ENCODE results near the gene GNG2.
A peak's percentile ranks its signal among the peaks of the same experiment; 100 is the strongest.

Gene GNG2

GRCh38 chr14:51989293-51990234 is 129.2 kb downstream of the GNG2 start, which contains the start of gene RTRAF:
Gene RTRAF, plus strand, starts transcription at chr14:51989546. Its CDS starts 94 bp downstream, at chr14:51989640.
- H3K4me3 ChIP-seq (ENCODE audit: low read depth, low read length): peak within 1 kb of the TSS; percentile 100

- H3K4me3 ChIP-seq (ENCODE audit: low read depth, low read length): peak overlapping the region; percentile 100
Measured at GRCh38 chr14:51990488-51990887, 130.1 kb downstream of the GNG2 start.

- H3K4me3 ChIP-seq (ENCODE audit: low read depth, low read length): no peak overlapping the region
Measured at GRCh38 chr14:51993285-51993920, 133.0 kb downstream of the GNG2 start.

- H3K4me3 ChIP-seq (ENCODE audit: low read depth, low read length): no peak overlapping the region
Measured at GRCh38 chr14:51996148-51996746, 135.8 kb downstream of the GNG2 start.

- H3K4me3 ChIP-seq (ENCODE audit: low read depth, low read length): no peak overlapping the region
Measured at GRCh38 chr14:51998348-51998747, 137.9 kb downstream of the GNG2 start.

GRCh38 chr14:51999084-51999483 is 138.7 kb downstream of the GNG2 start:
- no peak overlapping the region for H3K4me3 ChIP-seq (ENCODE audit: low read depth, low read length)

- H3K4me3 ChIP-seq (ENCODE audit: low read depth, low read length): no peak overlapping the region
Measured at GRCh38 chr14:52000019-52000582, 139.7 kb downstream of the GNG2 start.

- no peak overlapping the region for H3K4me3 ChIP-seq (ENCODE audit: low read depth, low read length)
Measured at GRCh38 chr14:52000696-52001095, 140.3 kb downstream of the GNG2 start.

GRCh38 chr14:52002542-52002941 is 142.1 kb downstream of the GNG2 start:
- H3K4me3 ChIP-seq (ENCODE audit: low read depth, low read length): no peak overlapping the region

GRCh38 chr14:52003324-52003723 is 142.9 kb downstream of the GNG2 start:
- no peak overlapping the region for H3K4me3 ChIP-seq (ENCODE audit: low read depth, low read length)

GRCh38 chr14:52005625-52006024 is 145.2 kb downstream of the GNG2 start:
- no peak overlapping the region for H3K4me3 ChIP-seq (ENCODE audit: low read depth, low read length)

GRCh38 chr14:52006361-52006760 is 145.9 kb downstream of the GNG2 start:
- H3K4me3 ChIP-seq (ENCODE audit: low read depth, low read length): no peak overlapping the region

GRCh38 chr14:52007211-52007610 is 146.8 kb downstream of the GNG2 start:
- no peak overlapping the region for H3K4me3 ChIP-seq (ENCODE audit: low read depth, low read length)

GRCh38 chr14:52007637-52008036 is 147.2 kb downstream of the GNG2 start:
- H3K4me3 ChIP-seq (ENCODE audit: low read depth, low read length): no peak overlapping the region

GRCh38 chr14:52008136-52008535 is 147.7 kb downstream of the GNG2 start:
- H3K4me3 ChIP-seq (ENCODE audit: low read depth, low read length): no peak overlapping the region

GRCh38 chr14:52010173-52010693 is 149.8 kb downstream of the GNG2 start:
- H3K4me3 ChIP-seq (ENCODE audit: low read depth, low read length): no peak overlapping the region

GRCh38 chr14:52011523-52011922 is 151.1 kb downstream of the GNG2 start:
- no peak overlapping the region for H3K4me3 ChIP-seq (ENCODE audit: low read depth, low read length)

GRCh38 chr14:52012635-52013034 is 152.2 kb downstream of the GNG2 start:
- no peak overlapping the region for H3K4me3 ChIP-seq (ENCODE audit: low read depth, low read length)

- H3K4me3 ChIP-seq (ENCODE audit: low read depth, low read length): no peak overlapping the region
Measured at GRCh38 chr14:52013984-52014600, 153.7 kb downstream of the GNG2 start.

GRCh38 chr14:52014601-52015267 is 154.3 kb downstream of the GNG2 start:
- no peak overlapping the region for H3K4me3 ChIP-seq (ENCODE audit: low read depth, low read length)

Data from iPS-11a (cell line).